GM21360 (cell line): ENCODE data around the gene MAP3K20.
"Not testable (repeated sequence)": the region's sequence is repeated elsewhere in the genome, so short reads cannot be mapped to it uniquely, and the experiment has no call there.

Source experiments
- ATAC-seq: cut with Tn5 transposase; IDR thresholded peaks from one replicate; pipeline ENCODE4 v1.9.1; 2021; ENCODE audit warnings: mild to moderate bottlenecking, moderate library complexity; ENCODE audit not compliant: unreplicated experiment

Gene MAP3K20

GRCh38 chr2:173119069-173119807 is 43.6 kb downstream of the MAP3K20 start:
- no peak for ATAC-seq

GRCh38 chr2:173119944-173120343 is 44.3 kb downstream of the MAP3K20 start:
- ATAC-seq: no peak

GRCh38 chr2:173122936-173123335 is 47.3 kb downstream of the MAP3K20 start:
- ATAC-seq: no peak

GRCh38 chr2:173124441-173124840 is 48.8 kb downstream of the MAP3K20 start:
- ATAC-seq: no peak

- no peak for ATAC-seq
Observed at GRCh38 chr2:173126819-173127218, 51.2 kb downstream of the MAP3K20 start.

GRCh38 chr2:173128132-173128531 is 52.5 kb downstream of the MAP3K20 start:
- not testable (repeated sequence) for ATAC-seq

- no peak for ATAC-seq
Observed at GRCh38 chr2:173130496-173131465, 55.1 kb downstream of the MAP3K20 start.

GRCh38 chr2:173132531-173132930 is 56.9 kb downstream of the MAP3K20 start:
- ATAC-seq: no peak

- no peak for ATAC-seq
Observed at GRCh38 chr2:173134703-173135102, 59.1 kb downstream of the MAP3K20 start.

- ATAC-seq: no peak
Observed at GRCh38 chr2:173136067-173136466, 60.4 kb downstream of the MAP3K20 start.

- no peak for ATAC-seq
Observed at GRCh38 chr2:173136599-173136998, 61.0 kb downstream of the MAP3K20 start.

- ATAC-seq: no peak
Observed at GRCh38 chr2:173137610-173138009, 62.0 kb downstream of the MAP3K20 start.

- no peak for ATAC-seq
Observed at GRCh38 chr2:173138962-173139361, 63.3 kb downstream of the MAP3K20 start.

- ATAC-seq: no peak
Observed at GRCh38 chr2:173141666-173142065, 66.0 kb downstream of the MAP3K20 start.

- ATAC-seq: no peak
Observed at GRCh38 chr2:173145454-173145853, 69.8 kb downstream of the MAP3K20 start.

GRCh38 chr2:173146590-173146989 is 70.9 kb downstream of the MAP3K20 start:
- ATAC-seq: no peak

GRCh38 chr2:173148520-173148919 is 72.9 kb downstream of the MAP3K20 start:
- no peak for ATAC-seq

GRCh38 chr2:173149491-173149890 is 73.8 kb downstream of the MAP3K20 start:
- ATAC-seq: peak; percentile 54

GRCh38 chr2:173150087-173150486 is 74.4 kb downstream of the MAP3K20 start:
- ATAC-seq: no peak

GRCh38 chr2:173150963-173151362 is 75.3 kb downstream of the MAP3K20 start:
- ATAC-seq: no peak

- ATAC-seq: no peak
Observed at GRCh38 chr2:173151671-173152401, 76.2 kb downstream of the MAP3K20 start.
